K562 (cell line): ENCODE results near the gene FASTK. TPM values are rescaled to one million over a fixed set of nuclear protein-coding genes. Genes with fewer than 3 reads are reported as not detected.

Experiments
- ARHGAP35 ChIP-seq: fragments of 450-650 bp; IDR thresholded peaks from 2 replicates; pipeline ENCODE4 v1.6.1; 2018; ENCODE audit not compliant: partially characterized antibody
- BACH1 ChIP-seq: fragments of 200-800 bp; sonication (Bioruptor generic); IDR thresholded peaks from 2 replicates; pipeline ENCODE4 v1.6.1; 2016; ENCODE audit warnings: missing genetic modification characterization, missing compliant biosample characterization
- CREM ChIP-seq: IDR thresholded peaks from 2 replicates; pipeline ENCODE4 v1.6.1; 2014; ENCODE audit warnings: antibody characterized with exemption, low read depth
- HCFC1 ChIP-seq: IDR thresholded peaks from 2 replicates; pipeline ENCODE4 v1.6.1; 2012; ENCODE audit warnings: low read depth, low read length, improper control_type of control experiment
- HIVEP1 ChIP-seq: fragments of 250-450 bp; sonication (Bioruptor Pico); IDR thresholded peaks from 2 replicates; pipeline ENCODE4 v1.4.0; 2020; ENCODE audit warnings: mild to moderate bottlenecking
- KLF6 ChIP-seq: fragments of 250-450 bp; sonication (Bioruptor Pico); IDR thresholded peaks from 2 replicates; pipeline ENCODE4 v1.4.0; 2020; ENCODE audit warnings: mild to moderate bottlenecking, moderate library complexity, borderline replicate concordance
- L3MBTL2 ChIP-seq: fragments of 450-650 bp; IDR thresholded peaks from 2 replicates; pipeline ENCODE4 v1.6.1; 2016; ENCODE audit warnings: mild to moderate bottlenecking, moderate library complexity
- NFIX ChIP-seq: fragments of 250-450 bp; sonication (Bioruptor Pico); IDR thresholded peaks from 2 replicates; pipeline ENCODE4 v1.4.0; 2020; ENCODE audit warnings: low read depth, mild to moderate bottlenecking, moderate library complexity
- SMARCC2 ChIP-seq: fragments of 450-650 bp; IDR thresholded peaks from 2 replicates; pipeline ENCODE4 v1.6.1; 2017; ENCODE audit warnings: antibody characterized with exemption, moderate library complexity, mild to moderate bottlenecking, low read depth
- SPI1 ChIP-seq: IDR thresholded peaks from 2 replicates; pipeline ENCODE4 v1.6.1; 2011; ENCODE audit warnings: low read depth, low read length, control low read depth, borderline replicate concordance
- TAF1 ChIP-seq: IDR thresholded peaks from 2 replicates; pipeline ENCODE4 v1.6.1; 2011; ENCODE audit warnings: mild to moderate bottlenecking, low read length, moderate library complexity; ENCODE audit not compliant: insufficient read depth, control insufficient read depth, severe bottlenecking; ENCODE audit errors: extremely low read depth
- polyA plus RNA-seq, 8 experiments: library from polyadenylated mRNA; depleted of rRNA in 4 of 8; stranded (reverse) in 5 of 8; unstranded in 3 of 8; fragments of >200 nt; fragmentation: Nextera tagmentation in 2 of 8; fragmentation: Illumina TruSeq in 1 of 8; extraction: Ambion mirVana in 2 of 8; extraction: Trizol in 1 of 8; gene quantifications; 2 replicates each; pipeline versions ENCODE4 v1.2.1 to v1.2.3, GENCODE V29; 2011 to 2014; ENCODE audit warnings: inconsistent platforms in 1 of 8, missing spikeins in 1 of 8
- total RNA-seq, 7 experiments: library from RNA; depleted of rRNA in 6 of 7; stranded (reverse); fragments of >200 nt in 6 of 7; fragmentation: Illumina TruSeq in 2 of 7; extraction: Trizol in 2 of 7; gene quantifications; 2 replicates each; pipeline versions ENCODE4 v1.2.1 to v1.2.3, GENCODE V29; 2011 to 2021; ENCODE audit warnings: low replicate concordance in 1 of 7
- TF ChIP-seq, protein P1 (sequence below), 2 experiments: fragments of 450-650 bp; formaldehyde crosslinking in 1 of 2; IDR thresholded peaks; 2 replicates each; pipeline versions ENCODE4 v1.4.0 to v1.6.1; 2014 to 2020; ENCODE audit warnings: mild to moderate bottlenecking in 2 of 2, borderline replicate concordance in 1 of 2, low read depth in 1 of 2

Gene FASTK
- total and polyA plus RNA-seq, 9 of the 15 experiments (the other 6 are each of a cell fraction or from before 2014, with no cell fraction given): 0.51 to 150 (median 48.2) TPM

DNA sequence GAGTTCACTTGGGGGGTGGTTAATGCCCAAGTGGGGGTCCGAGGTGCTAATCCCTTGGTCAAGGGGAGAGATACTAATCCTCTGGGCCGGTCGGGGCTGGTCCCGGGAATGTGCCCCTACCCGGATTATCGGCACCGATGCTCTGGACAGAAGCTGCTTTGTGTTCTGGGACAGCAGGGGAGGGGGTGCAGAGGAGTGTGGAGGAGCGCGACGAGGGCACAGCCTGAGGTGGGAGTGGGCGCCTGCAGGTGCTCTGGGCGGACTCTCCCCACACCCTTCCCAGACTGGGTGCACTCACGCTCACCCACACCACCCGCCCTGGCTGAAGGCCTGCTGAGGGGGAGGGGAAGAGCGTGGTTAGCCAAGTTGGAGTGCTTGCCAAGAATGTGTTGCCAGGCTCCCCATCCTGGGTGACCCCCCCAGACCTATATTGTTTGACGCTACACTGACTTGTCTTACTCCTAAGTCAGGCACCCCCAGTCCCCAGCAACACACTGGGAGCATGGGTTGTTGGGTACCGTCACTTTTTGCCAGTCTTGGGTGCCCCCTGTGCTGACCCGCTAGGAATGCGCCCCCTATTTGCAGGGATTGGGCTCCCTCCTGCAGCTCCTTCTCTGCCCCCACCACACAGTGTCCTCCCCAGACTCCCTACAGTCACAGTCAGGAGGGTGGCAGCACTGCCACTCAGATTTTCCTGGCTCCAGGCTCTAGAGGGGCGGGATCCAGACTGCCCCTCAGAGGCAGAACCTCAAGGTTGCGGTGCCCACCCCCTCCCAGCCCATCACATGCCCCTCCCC is 20.0 kb downstream of the FASTK start (continued):
- no peak for TF ChIP-seq KLF6 (CRISPR knock-in tag)
- no peak for TF ChIP-seq HCFC1
- TF ChIP-seq TAF1: no peak
- 0 out of 2 replicates have a peak, but pooled peaks have one; percentile 4 for TF ChIP-seq CREM
- 0 out of 2 replicates have a peak, but pooled peaks have one; percentile 16 for TF ChIP-seq SPI1
- TF ChIP-seq BACH1 (tag): no peak
- TF ChIP-seq ARHGAP35: no peak
- no peak for TF ChIP-seq SMARCC2
- TF ChIP-seq HIVEP1 (CRISPR knock-in tag): no peak
- TF ChIP-seq, protein P1, sequence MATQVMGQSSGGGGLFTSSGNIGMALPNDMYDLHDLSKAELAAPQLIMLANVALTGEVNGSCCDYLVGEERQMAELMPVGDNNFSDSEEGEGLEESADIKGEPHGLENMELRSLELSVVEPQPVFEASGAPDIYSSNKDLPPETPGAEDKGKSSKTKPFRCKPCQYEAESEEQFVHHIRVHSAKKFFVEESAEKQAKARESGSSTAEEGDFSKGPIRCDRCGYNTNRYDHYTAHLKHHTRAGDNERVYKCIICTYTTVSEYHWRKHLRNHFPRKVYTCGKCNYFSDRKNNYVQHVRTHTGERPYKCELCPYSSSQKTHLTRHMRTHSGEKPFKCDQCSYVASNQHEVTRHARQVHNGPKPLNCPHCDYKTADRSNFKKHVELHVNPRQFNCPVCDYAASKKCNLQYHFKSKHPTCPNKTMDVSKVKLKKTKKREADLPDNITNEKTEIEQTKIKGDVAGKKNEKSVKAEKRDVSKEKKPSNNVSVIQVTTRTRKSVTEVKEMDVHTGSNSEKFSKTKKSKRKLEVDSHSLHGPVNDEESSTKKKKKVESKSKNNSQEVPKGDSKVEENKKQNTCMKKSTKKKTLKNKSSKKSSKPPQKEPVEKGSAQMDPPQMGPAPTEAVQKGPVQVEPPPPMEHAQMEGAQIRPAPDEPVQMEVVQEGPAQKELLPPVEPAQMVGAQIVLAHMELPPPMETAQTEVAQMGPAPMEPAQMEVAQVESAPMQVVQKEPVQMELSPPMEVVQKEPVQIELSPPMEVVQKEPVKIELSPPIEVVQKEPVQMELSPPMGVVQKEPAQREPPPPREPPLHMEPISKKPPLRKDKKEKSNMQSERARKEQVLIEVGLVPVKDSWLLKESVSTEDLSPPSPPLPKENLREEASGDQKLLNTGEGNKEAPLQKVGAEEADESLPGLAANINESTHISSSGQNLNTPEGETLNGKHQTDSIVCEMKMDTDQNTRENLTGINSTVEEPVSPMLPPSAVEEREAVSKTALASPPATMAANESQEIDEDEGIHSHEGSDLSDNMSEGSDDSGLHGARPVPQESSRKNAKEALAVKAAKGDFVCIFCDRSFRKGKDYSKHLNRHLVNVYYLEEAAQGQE (IDR thresholded peaks at IDR 0.05; ENCODE audit: borderline replicate concordance): 0 out of 2 replicates have a peak, but pooled peaks have one; percentile 18
- TF ChIP-seq, protein P1 (CRISPR knock-in tag; IDR thresholded peaks at IDR 0.05; ENCODE audit: low read depth): no peak
- TF ChIP-seq L3MBTL2: 0 out of 2 replicates have a peak, but pooled peaks have one; percentile 4
- TF ChIP-seq NFIX (CRISPR knock-in tag): no peak
